Spleen (tissue), 11 donors: ENCODE data around the gene CCNB1. TPM values are rescaled to one million over a fixed set of nuclear protein-coding genes. Genes with fewer than 3 reads are reported as not detected.

Experiments used
- DNase-seq: peaks from one replicate; pipeline ENCODE4 v3.0.0-alpha.2; 2020
- H3K27ac ChIP-seq, 8 donors: fragments of 200-600 bp; sonication (generic) in 7 of 8; 1 replicate in 4 of 8; 2 replicates in 4 of 8; pipeline versions ENCODE4 v1.5.0 to v1.8.0; 2016 to 2021; ENCODE audit warnings: inconsistent platforms in 4 of 8, mild to moderate bottlenecking in 4 of 8, moderate library complexity in 1 of 8
- H3K27me3 ChIP-seq, 7 donors: fragments of 200-600 bp; sonication (generic) in 6 of 7; replicated peaks in 1 of 7; 1 replicate in 4 of 7; 2 replicates in 3 of 7; pipeline versions ENCODE4 v1.5.0 to v1.8.0; 2016 to 2021; ENCODE audit warnings: inconsistent platforms in 3 of 7, mild to moderate bottlenecking in 1 of 7
- H3K36me3 ChIP-seq, 6 donors: fragments of 200-600 bp; sonication (generic) in 5 of 6; 1 replicate in 4 of 6; 2 replicates in 2 of 6; pipeline versions ENCODE4 v1.5.0 to v1.8.0; 2016 to 2021; ENCODE audit warnings: inconsistent platforms in 2 of 6
- H3K4me1 ChIP-seq, 6 donors: fragments of 200-600 bp; sonication (generic) in 5 of 6; 1 replicate in 3 of 6; 2 replicates in 3 of 6; pipeline versions ENCODE4 v1.5.0 to v1.8.0; 2016 to 2021; ENCODE audit warnings: inconsistent platforms in 3 of 6
- H3K4me3 ChIP-seq, 8 donors: fragments of 200-600 bp; sonication (generic) in 7 of 8; 1 replicate in 4 of 8; 2 replicates in 4 of 8; pipeline versions ENCODE4 v1.5.0 to v1.8.0; 2016 to 2021; ENCODE audit warnings: inconsistent platforms in 4 of 8, mild to moderate bottlenecking in 4 of 8, moderate library complexity in 2 of 8
- H3K9me3 ChIP-seq, 8 donors: fragments of 200-600 bp; sonication (generic) in 7 of 8; 1 replicate in 4 of 8; 2 replicates in 4 of 8; pipeline versions ENCODE4 v1.5.0 to v1.8.0; 2016 to 2021; ENCODE audit warnings: inconsistent platforms in 4 of 8
- POLR2A ChIP-seq, 3 donors: fragments of 450-650 bp; IDR thresholded peaks; one replicate each; pipeline ENCODE4 v1.5.1; 2017; ENCODE audit warnings: antibody characterized with exemption in 3 of 3, mild to moderate bottlenecking in 1 of 3
- POLR2AphosphoS5 ChIP-seq, 3 donors: sonication (generic); formaldehyde crosslinking; IDR thresholded peaks; one replicate each; pipeline ENCODE4 v1.5.1; 2017; ENCODE audit warnings: antibody characterized with exemption in 3 of 3
- WGBS, 5 donors: extraction: QIAGEN DNeasy Blood & Tissue Kit in 3 of 5; methylation state at CpG; one replicate each; pipeline versions ENCODE4 v1.1.5 to v1.1.7; 2013 to 2018; 5-methylcytosine and 5-hydroxymethylcytosine counted together
- intact Hi-C: fragments of 100-400 bp; cut with DNase I; formaldehyde crosslinking; loops from one replicate; pipeline ENCODE4 v1.15.0; 2023; ENCODE audit warnings: low total_unique reads
- polyA plus RNA-seq, 3 donors: library from polyadenylated mRNA; stranded (reverse); fragments of 200-250 nt; gene quantifications; one replicate each; pipeline ENCODE4 v1.2.1, GENCODE V29; 2013
- total RNA-seq, 7 donors: library from RNA; depleted of rRNA in 3 of 7; stranded (reverse); fragments of >200 nt in 3 of 7; fragmentation: NEBNext Ultra II Directional in 4 of 7; extraction: Animal tissue kit (Norgen Biotek cat#: 25700) in 4 of 7; gene quantifications; one replicate each; pipeline versions ENCODE4 v1.1.0 to v1.2.1, GENCODE V29; 2016 to 2021
- TF ChIP-seq, protein P1 (sequence below), 11 experiments: fragments of 200-600 bp in 7 of 11; fragments of 450-650 bp in 4 of 11; sonication (generic) in 4 of 11; IDR thresholded peaks in 8 of 11; conservative IDR thresholded peaks in 3 of 11; 1 replicate in 7 of 11; 2 replicates in 4 of 11; pipeline versions ENCODE4 v1.4.0 to v1.8.0; 2016 to 2021; ENCODE audit warnings: antibody characterized with exemption in 11 of 11, inconsistent platforms in 4 of 11, mild to moderate bottlenecking in 1 of 11
- donor health status: healthy with polysubstance abuse.
- donor health status: DM: no; HTN: no; CAD: no; lungs with moderate emphysema.
- donor health status: DM: no; HTN: no; CAD: no.
- donor health status: Bipolar disorder and iron deficiency.
- donor health status: healthy.
- donor health status: DM: no; HTN: no; CAD: no.
- donor health status: DM: yes; HTN: yes; CAD: no.

CCNB1 gene
- total and polyA plus RNA-seq, 10 donors, result 3.7 to 22.6 (median 11.2) TPM

- Histone ChIP-seq H3K27me3 (no peaks in the 10 kb centered on the region), H3K27ac (no peak overlapping the region), H3K9me3 (peaks cover 0 to 5% (median 0%) of the 10 kb centered on the region in 8 donors), H3K4me1 (peaks cover 0 to 10% (median 9%) of the 10 kb centered on the region in 6 donors), H3K4me3 (no peak overlapping the region), H3K36me3 (no peaks in the 10 kb centered on the region)
- intact Hi-C loops, result no loop called here
- WGBS, 5 donors, result 80 to 94% (median 90%) methylated on average over 1 of the region's 1 CpG
- DNase-seq, result no peak
- no peak for TF ChIP-seq POLR2AphosphoS5 (IDR thresholded peaks at IDR 0.05)
- no peak for TF ChIP-seq POLR2A (IDR thresholded peaks at IDR 0.05)
- TF ChIP-seq, protein P1, sequence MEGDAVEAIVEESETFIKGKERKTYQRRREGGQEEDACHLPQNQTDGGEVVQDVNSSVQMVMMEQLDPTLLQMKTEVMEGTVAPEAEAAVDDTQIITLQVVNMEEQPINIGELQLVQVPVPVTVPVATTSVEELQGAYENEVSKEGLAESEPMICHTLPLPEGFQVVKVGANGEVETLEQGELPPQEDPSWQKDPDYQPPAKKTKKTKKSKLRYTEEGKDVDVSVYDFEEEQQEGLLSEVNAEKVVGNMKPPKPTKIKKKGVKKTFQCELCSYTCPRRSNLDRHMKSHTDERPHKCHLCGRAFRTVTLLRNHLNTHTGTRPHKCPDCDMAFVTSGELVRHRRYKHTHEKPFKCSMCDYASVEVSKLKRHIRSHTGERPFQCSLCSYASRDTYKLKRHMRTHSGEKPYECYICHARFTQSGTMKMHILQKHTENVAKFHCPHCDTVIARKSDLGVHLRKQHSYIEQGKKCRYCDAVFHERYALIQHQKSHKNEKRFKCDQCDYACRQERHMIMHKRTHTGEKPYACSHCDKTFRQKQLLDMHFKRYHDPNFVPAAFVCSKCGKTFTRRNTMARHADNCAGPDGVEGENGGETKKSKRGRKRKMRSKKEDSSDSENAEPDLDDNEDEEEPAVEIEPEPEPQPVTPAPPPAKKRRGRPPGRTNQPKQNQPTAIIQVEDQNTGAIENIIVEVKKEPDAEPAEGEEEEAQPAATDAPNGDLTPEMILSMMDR (IDR thresholded peaks at IDR 0.05 in 8 of 11, conservative IDR thresholded peaks at IDR 0.05 in 3 of 11), result no peak
Measured at GRCh38 chr5:69184621-69185020, 17.7 kb downstream of the CCNB1 start.

DNA sequence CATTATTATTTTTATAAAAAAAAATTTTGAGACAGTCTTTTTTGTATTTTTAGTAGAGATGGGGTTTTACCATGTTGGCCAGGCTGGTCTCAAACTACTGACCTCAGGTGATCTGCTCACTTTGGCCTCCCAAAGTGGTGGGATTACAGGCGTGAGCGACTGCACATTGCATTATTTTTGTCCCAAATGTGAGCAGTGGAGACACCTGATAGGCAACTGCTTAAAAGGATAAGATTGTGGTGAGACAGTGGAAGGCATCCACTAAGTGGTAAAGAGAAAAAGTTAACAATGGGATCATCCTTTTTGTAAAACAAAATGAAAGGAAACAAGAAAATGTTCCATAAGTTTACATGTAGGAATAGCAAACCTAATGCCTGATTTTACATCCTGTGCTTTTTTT lies 20.4 kb downstream of the CCNB1 start:
- no peak overlapping the region for H3K4me3 ChIP-seq
- H3K36me3 ChIP-seq, result no peaks in the 10 kb centered on the region
- whole genome bisulfite sequencing, 5 donors, result 89 to 100% (median 95%) methylated on average over 2 of the region's 2 CpGs
- intact Hi-C loops, result no loop called here
- no peaks in the 10 kb centered on the region for H3K9me3 ChIP-seq
- no peak overlapping the region for H3K27ac ChIP-seq
- peaks cover 7 to 23% (median 17%) of the 10 kb centered on the region in 6 donors for H3K4me1 ChIP-seq
- TF ChIP-seq, protein P1 (IDR thresholded peaks at IDR 0.05 in 8 of 11, conservative IDR thresholded peaks at IDR 0.05 in 3 of 11), result no peak
- no peak for TF ChIP-seq POLR2AphosphoS5 (IDR thresholded peaks at IDR 0.05)
- no peak for TF ChIP-seq POLR2A (IDR thresholded peaks at IDR 0.05)
- H3K27me3 ChIP-seq, result no peaks in the 10 kb centered on the region
- no peak for DNase-seq

- H3K27me3 ChIP-seq, result no peaks in the 10 kb centered on the region
- intact Hi-C loops, result no loop called here
- no peak for DNase-seq
- H3K4me1 ChIP-seq, result peaks cover 7 to 23% (median 17%) of the 10 kb centered on the region in 6 donors
- peak overlapping the region in 7 of 8 donors; percentile 26 to 85 (median 78) for H3K27ac ChIP-seq
- peak overlapping the region; percentile 71 to 99 (median 84) for H3K4me3 ChIP-seq
- H3K9me3 ChIP-seq, result no peaks in the 10 kb centered on the region
- H3K36me3 ChIP-seq, result peaks cover 0 to 6% (median 0%) of the 10 kb centered on the region in 6 donors
- TF ChIP-seq POLR2AphosphoS5 (IDR thresholded peaks at IDR 0.05), result no peak
- TF ChIP-seq, protein P1 (IDR thresholded peaks at IDR 0.05 in 8 of 11, conservative IDR thresholded peaks at IDR 0.05 in 3 of 11), result no peak
- no peak for TF ChIP-seq POLR2A (IDR thresholded peaks at IDR 0.05)
- 16 to 29% (median 24%) methylated on average over 8 of the region's 8 CpGs for WGBS, 5 donors
Measured at GRCh38 chr5:69188811-69189161, 21.8 kb downstream of the CCNB1 start.

DNA sequence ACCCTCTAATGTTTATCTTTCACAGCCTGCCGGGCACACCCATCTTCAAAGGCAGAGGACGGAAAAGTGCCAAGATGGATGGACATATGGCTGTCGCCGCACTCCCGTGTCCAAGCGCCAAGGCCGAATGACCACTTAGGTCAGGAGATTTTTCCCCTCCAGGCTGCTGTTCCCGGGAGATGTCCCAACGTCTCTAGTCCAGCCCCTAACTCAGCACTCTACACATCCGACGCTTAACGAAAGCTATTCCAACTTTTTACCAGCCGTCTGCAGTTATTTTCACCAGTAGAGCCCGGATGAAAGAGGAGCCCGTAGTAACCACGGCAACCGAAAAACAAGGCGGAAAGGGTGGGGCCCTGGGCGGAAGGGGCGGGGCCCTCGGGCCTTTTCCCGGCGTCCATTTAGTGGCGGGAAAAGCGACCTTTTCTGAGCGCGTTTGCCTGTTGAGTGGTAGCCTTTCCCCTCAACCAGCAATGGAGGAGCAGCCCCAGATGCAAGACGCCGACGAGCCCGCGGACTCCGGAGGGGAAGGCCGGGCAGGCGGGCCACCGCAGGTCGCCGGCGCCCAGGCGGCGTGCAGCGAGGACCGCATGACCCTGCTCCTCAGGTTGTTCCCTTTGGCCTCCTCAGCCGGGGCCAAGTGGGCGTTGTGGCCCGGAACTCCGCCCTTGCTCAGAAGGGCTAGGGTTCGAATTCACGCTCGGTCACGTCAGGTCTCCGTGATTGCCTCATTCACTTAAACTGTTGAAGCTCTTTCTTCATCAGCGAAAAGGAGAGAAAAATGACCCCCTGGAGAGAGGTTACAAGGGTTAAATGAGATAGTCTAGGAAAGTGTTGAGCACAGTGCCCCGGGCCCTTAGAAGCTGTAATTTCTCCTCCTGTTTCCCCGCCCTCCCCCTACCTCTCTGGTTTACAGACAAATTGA lies 22.5 kb downstream of the CCNB1 start, which contains the start of gene CENPH:
Gene CENPH (plus strand): TSS at position 422 of the 925 bp plus-strand sequence. CDS start 52 bp downstream, at position 474.
- no peaks in the 10 kb centered on the region for H3K9me3 ChIP-seq
- peaks cover 7 to 23% (median 17%) of the 10 kb centered on the region in 6 donors for H3K4me1 ChIP-seq
- TF ChIP-seq POLR2AphosphoS5 (IDR thresholded peaks at IDR 0.05), result peak; percentile 64 to 76 (median 74)
- TF ChIP-seq POLR2A (IDR thresholded peaks at IDR 0.05), result no peak
- peak within 1 kb of the TSS; percentile 71 to 99 (median 84) for H3K4me3 ChIP-seq
- intact Hi-C loops, result no loop called here
- DNase-seq, result peak; percentile 95
- 0 to 1% (median 1%) methylated on average over 41 to 55 of the region's 55 CpGs for WGBS, 5 donors
- H3K36me3 ChIP-seq, result peaks cover 0 to 9% (median 0%) of the 10 kb centered on the region in 6 donors
- peak within 1 kb of the TSS; percentile 1 to 85 (median 74) for H3K27ac ChIP-seq
- no peaks in the 10 kb centered on the region for H3K27me3 ChIP-seq
